GM18907 (cell line): ENCODE measurements around the gene SLC25A45.

ENCODE experiments used
- ATAC-seq: cut with Tn5 transposase; IDR thresholded peaks from one replicate; pipeline ENCODE4 v1.9.1; 2021; ENCODE audit warnings: mild to moderate bottlenecking, moderate library complexity; ENCODE audit not compliant: unreplicated experiment

The SLC25A45 gene

GRCh38 chr11:65389294-65389980 is 7.0 kb upstream of the SLC25A45 start:
- no peak for ATAC-seq

- ATAC-seq: no peak
These were observed 6.3 kb upstream of the SLC25A45 start for GRCh38 chr11:65388731-65389130.

- ATAC-seq: no peak
These were observed 4.1 kb upstream of the SLC25A45 start, which contains the start of gene FRMD8 for GRCh38 chr11:65386307-65387140. FRMD8 (plus strand) TSS chr11:65386637; CDS start chr11:65387037, 400 bp downstream.

- ATAC-seq: no peak
These were observed 1.9 kb upstream of the SLC25A45 start for GRCh38 chr11:65384301-65384889.

GRCh38 chr11:65383778-65384177 is 1.3 kb upstream of the SLC25A45 start:
- ATAC-seq: no peak

- ATAC-seq: no peak
These were observed 440 bp upstream of the SLC25A45 start for GRCh38 chr11:65382804-65383368.

- no peak for ATAC-seq
These were observed 772 bp downstream of the SLC25A45 start for GRCh38 chr11:65381716-65382032.

- no peak for ATAC-seq
These were observed 1.9 kb downstream of the SLC25A45 start for GRCh38 chr11:65380460-65381119.

GRCh38 chr11:65379698-65380459 is 2.6 kb downstream of the SLC25A45 start:
- no peak for ATAC-seq

GRCh38 chr11:65378928-65379638 is 3.4 kb downstream of the SLC25A45 start:
- no peak for ATAC-seq

GRCh38 chr11:65378208-65378927 is 4.1 kb downstream of the SLC25A45 start:
- no peak for ATAC-seq

- no peak for ATAC-seq
These were observed 4.7 kb downstream of the SLC25A45 start for GRCh38 chr11:65377777-65378176.

GRCh38 chr11:65377036-65377435 is 5.4 kb downstream of the SLC25A45 start:
- ATAC-seq: no peak

- no peak for ATAC-seq
These were observed 6.2 kb downstream of the SLC25A45 start for GRCh38 chr11:65376138-65376713.

GRCh38 chr11:65375012-65375411 is 7.4 kb downstream of the SLC25A45 start:
- ATAC-seq: no peak

GRCh38 chr11:65373839-65374580 is 8.4 kb downstream of the SLC25A45 start:
- no peak for ATAC-seq

GRCh38 chr11:65370659-65371049 is 11.8 kb downstream of the SLC25A45 start:
- ATAC-seq: no peak

GRCh38 chr11:65366340-65366773 is 16.1 kb downstream of the SLC25A45 start:
- no peak for ATAC-seq
